Heart right ventricle (tissue), 16 donors: ENCODE data around the gene MAGI2. TPM values are rescaled to one million over a fixed set of nuclear protein-coding genes. Genes with fewer than 3 reads are reported as not detected.

Source experiments
- ATAC-seq, 8 donors: fragments of 200-7000 bp; cut with Tn5 transposase; one replicate each; pipeline ENCODE4 v1.9.1; 2020; ENCODE audit warnings: mild to moderate bottlenecking in 8 of 8, moderate library complexity in 8 of 8, moderate number of reproducible peaks in 1 of 8
- DNase-seq, 2 donors: peaks; one replicate each; pipeline ENCODE4 v3.0.0-alpha.2; 2020
- H3K27ac ChIP-seq, 10 donors: fragments of 200-600 bp; sonication (generic) in 2 of 10; one replicate each; pipeline versions ENCODE4 v1.5.0 to v1.8.0; 2020 to 2022; ENCODE audit warnings: mild to moderate bottlenecking in 3 of 10
- H3K27me3 ChIP-seq, 7 donors: fragments of 200-600 bp; one replicate each; pipeline ENCODE4 v1.8.0; 2021 to 2022; ENCODE audit warnings: mild to moderate bottlenecking in 2 of 7
- H3K36me3 ChIP-seq, 9 donors: fragments of 200-600 bp; sonication (generic) in 1 of 9; one replicate each; pipeline versions ENCODE4 v1.5.0 to v1.8.0; 2020 to 2022; ENCODE audit warnings: mild to moderate bottlenecking in 2 of 9
- H3K4me1 ChIP-seq, 9 donors: fragments of 200-600 bp; sonication (generic) in 1 of 9; one replicate each; pipeline versions ENCODE4 v1.5.0 to v1.8.0; 2020 to 2022; ENCODE audit warnings: mild to moderate bottlenecking in 4 of 9
- H3K4me3 ChIP-seq, 10 donors: fragments of 200-600 bp; sonication (generic) in 2 of 10; one replicate each; pipeline versions ENCODE4 v1.5.0 to v1.8.0; 2020 to 2022; ENCODE audit warnings: mild to moderate bottlenecking in 7 of 10, moderate library complexity in 2 of 10
- H3K9me3 ChIP-seq, 11 donors: fragments of 200-600 bp in 10 of 11; sonication (generic) in 2 of 11; one replicate each; pipeline versions ENCODE4 v1.5.0 to v1.8.0; 2013 to 2022; ENCODE audit warnings: mild to moderate bottlenecking in 2 of 11, control low read depth in 1 of 11, moderate library complexity in 1 of 11
- CTCF ChIP-seq, 9 donors: fragments of 200-600 bp; sonication (generic) in 2 of 9; IDR thresholded peaks; one replicate each; pipeline versions ENCODE4 v1.5.0 to v1.8.0; 2021 to 2022; ENCODE audit warnings: antibody characterized with exemption in 9 of 9, mild to moderate bottlenecking in 5 of 9, moderate library complexity in 1 of 9
- WGBS, 2 donors: extraction: QIAGEN DNeasy Blood & Tissue Kit; methylation state at CpG; one replicate each; pipeline ENCODE4 v1.1.7; 2013; ENCODE audit warnings: inconsistent platforms in 1 of 2; 5-methylcytosine and 5-hydroxymethylcytosine counted together
- intact Hi-C, 10 donors: fragments of 100-400 bp; cut with DNase I; formaldehyde crosslinking; loops; one replicate each; pipeline versions ENCODE4 v1.11.1 to v1.14.2; 2022
- polyA plus RNA-seq, 2 donors: library from polyadenylated mRNA; stranded (reverse); fragments of 200-250 nt; gene quantifications; one replicate each; pipeline ENCODE4 v1.2.3, GENCODE V29; 2013
- total RNA-seq, 10 donors: library from RNA; stranded (reverse); fragmentation: NEBNext Ultra II Directional in 3 of 10; extraction: Animal tissue kit (Norgen Biotek cat#: 25700) in 3 of 10; gene quantifications; one replicate each; pipeline versions ENCODE4 v1.2.1 to v1.2.4, GENCODE V29; 2021 to 2023
- donor health status: Arrhythmogenic right ventricular cardiomyopathy.
- donor health status: ischemic (EF 13 %, LVEDD 7.1; RV severe dilation, severe dysfunction).
- donor health status: healthy with polysubstance abuse.
- donor health status: DM: no; HTN: yes; CAD: no.
- donor health status: DM: no; HTN: no; CAD: no.
- donor health status: ischemic (EF 25% LVEDD 6.9; RV normal size, moderate dysfunction).
- donor health status: ischemic (EF 25% LVEDD 5.7; RV mildly dilated, moderate dysfunction).
- donor health status: healthy.
- donor health status: DM: yes; HTN: yes; CAD: no.
- donor health status: Ischemic cardiomyopathy.
- donor health status: ischemic (EF 35%, LVEDD 5.7; RV mildly dilated, moderate dysfunction).
- donor health status: nonischemic (EF 11% LVEDD 7.7; RV severe dilation, severe dysfunction).
- donor health status: DM: yes; HTN: yes; CAD: no.
- donor health status: PGD.
- donor health status: ischemic (EF 29% LVEDD 5.4; RV normal size, mild dysfunction).
- donor health status: nonischemic (EF 23%, LVEDD 6.1; RV moderate dilation, normal function).

Gene MAGI2
- total and polyA plus RNA-seq, 12 donors: 0.83 to 6.0 (median 4.1) TPM

GRCh38 chr7:79464051-79464450 lies 10.6 kb upstream of the MAGI2 start:
- H3K36me3 ChIP-seq: peaks cover 0 to 56% (median 0%) of the 10 kb centered on the region in 9 donors
- H3K9me3 ChIP-seq: no peaks in the 10 kb centered on the region
- no peak overlapping the region for H3K27ac ChIP-seq
- 74 to 79% methylated on average over 3 of the region's 3 CpGs for WGBS, 2 donors
- DNase-seq (no peak), ATAC-seq (no peak)
- intact Hi-C loops: no loop called here
- TF ChIP-seq CTCF (IDR thresholded peaks at IDR 0.05): no peak
- no peaks in the 10 kb centered on the region for H3K27me3 ChIP-seq
- H3K4me3 ChIP-seq: no peak overlapping the region
- H3K4me1 ChIP-seq: peaks cover 0 to 8% (median 0%) of the 10 kb centered on the region in 9 donors

GRCh38 chr7:79462390-79462789 lies 8.9 kb upstream of the MAGI2 start:
- Histone ChIP-seq H3K4me1 (peaks cover 0 to 11% (median 0%) of the 10 kb centered on the region in 9 donors), H3K36me3 (peaks cover 0 to 55% (median 0%) of the 10 kb centered on the region in 9 donors), H3K4me3 (no peak overlapping the region), H3K27me3 (no peaks in the 10 kb centered on the region), H3K9me3 (no peaks in the 10 kb centered on the region), H3K27ac (no peak overlapping the region)
- intact Hi-C loops: no loop called here
- 88 to 94% methylated on average over 2 of the region's 2 CpGs for WGBS, 2 donors
- ATAC-seq (no peak), DNase-seq (no peak)
- no peak for TF ChIP-seq CTCF (IDR thresholded peaks at IDR 0.05)

GRCh38 chr7:79461660-79462059 lies 8.2 kb upstream of the MAGI2 start:
- TF ChIP-seq CTCF (IDR thresholded peaks at IDR 0.05): no peak
- Histone ChIP-seq H3K27ac (no peak overlapping the region), H3K27me3 (no peaks in the 10 kb centered on the region), H3K36me3 (peaks cover 0 to 55% (median 0%) of the 10 kb centered on the region in 9 donors), H3K9me3 (no peaks in the 10 kb centered on the region), H3K4me1 (peaks cover 0 to 15% (median 2%) of the 10 kb centered on the region in 9 donors), H3K4me3 (no peak overlapping the region)
- ATAC-seq: peak in 1 of 8 donors; percentile 70
- WGBS, 2 donors: 54 to 59% methylated on average over 1 of the region's 1 CpG
- DNase-seq: no peak
- intact Hi-C loops: no loop called here

GRCh38 chr7:79459381-79459780 lies 5.9 kb upstream of the MAGI2 start:
- Histone ChIP-seq H3K4me1 (peaks cover 4 to 38% (median 22%) of the 10 kb centered on the region in 9 donors), H3K9me3 (no peaks in the 10 kb centered on the region), H3K27me3 (peaks cover 0 to 6% (median 0%) of the 10 kb centered on the region in 7 donors), H3K36me3 (peaks cover 0 to 56% (median 0%) of the 10 kb centered on the region in 9 donors), H3K4me3 (no peak overlapping the region), H3K27ac (no peak overlapping the region)
- no peak for DNase-seq
- intact Hi-C loops: loop anchor here in 3 of 10 donors (10.0 kb wide), 3 partner anchors 55 to 155 kb away; no protein-coding TSS in a partner anchor
- 80 to 84% methylated on average over 3 of the region's 3 CpGs for WGBS, 2 donors
- ATAC-seq: peak in 1 of 8 donors; percentile 51
- TF ChIP-seq CTCF (IDR thresholded peaks at IDR 0.05): no peak
